ENCODE data around the gene C22orf31.
A peak's percentile ranks its signal among the peaks of the same experiment; 100 is the strongest.

Gene C22orf31

GRCh38 chr22:29026579-29026978 lies 35.1 kb downstream of the C22orf31 start:
- Histone ChIP-seq H3K9ac (ENCODE audit: low read depth, low read length, poor library complexity) (no peak overlapping the region), H3K14ac (ENCODE audit: low read length) (no peak overlapping the region), H2AFZ (ENCODE audit: low read length) (no peak overlapping the region), H2BK120ac (ENCODE audit: low read depth, low read length) (no peak overlapping the region), H3K4me2 (ENCODE audit: insufficient read depth, low read length, poor library complexity, severe bottlenecking) (no peak overlapping the region), H3K18ac (ENCODE audit: low read length) (no peak overlapping the region), H3K4me3 (ENCODE audit: low read length in 2 of 2) (no peak overlapping the region), H4K91ac (ENCODE audit: low read depth, low read length, poor library complexity) (no peak overlapping the region), H2AK5ac (ENCODE audit: low read depth, low read length) (no peak overlapping the region), H4K8ac (ENCODE audit: low read depth, low read length) (no peak overlapping the region), H3K9me3 (replicated peaks in 1 of 2; ENCODE audit: control insufficient read depth in 2 of 2, insufficient read depth in 1 of 2, low read depth in 1 of 2, low read length in 2 of 2) (no peaks in the 10 kb centered on the region), H2BK5ac (ENCODE audit: low read length) (no peak overlapping the region), H3K27me3 (ENCODE audit: control insufficient read depth in 3 of 3, insufficient read depth in 3 of 3, low read depth in 1 of 3, low read length in 3 of 3) (no peaks in the 10 kb centered on the region), H2BK15ac (ENCODE audit: low read length) (no peak overlapping the region), H3K27ac (replicated peaks; ENCODE audit: low read length) (no peak overlapping the region), H3K4ac (ENCODE audit: low read length) (no peak overlapping the region), H3K36me3 (replicated peaks in 1 of 2; ENCODE audit: control insufficient read depth in 2 of 2, insufficient read depth in 2 of 2, low read length in 2 of 2) (peaks cover 2 to 18% of the 10 kb centered on the region in 2 donors), H3K4me1 (ENCODE audit: control insufficient read depth in 2 of 2, insufficient read depth in 1 of 2, low read depth in 1 of 2, low read length in 2 of 2) (peaks cover 14 to 18% of the 10 kb centered on the region in 2 donors), H3K23ac (ENCODE audit: low read depth, low read length, poor library complexity) (no peak overlapping the region), H3K79me1 (ENCODE audit: low read depth, low read length) (peaks cover 1% of the 10 kb centered on the region), H2BK12ac (ENCODE audit: low read length) (no peak overlapping the region)
- no CpG with 5 or more reads among the region's 3 CpGs for WGBS, 2 donors (ENCODE audit: extremely low coverage in 2 of 2, insufficient read length in 2 of 2, insufficient replicate concordance in 1 of 2)
- no peak for DNase-seq (ENCODE audit: low spot score)

GRCh38 chr22:29023172-29023796 lies 38.3 kb downstream of the C22orf31 start:
- H2BK12ac ChIP-seq (ENCODE audit: low read length) = no peak overlapping the region
- no peak overlapping the region for H4K91ac ChIP-seq (ENCODE audit: low read depth, low read length, poor library complexity)
- no peak overlapping the region for H3K4ac ChIP-seq (ENCODE audit: low read length)
- no peak overlapping the region for H2AK5ac ChIP-seq (ENCODE audit: low read depth, low read length)
- no peak overlapping the region for H2BK120ac ChIP-seq (ENCODE audit: low read depth, low read length)
- no CpG with 5 or more reads among the region's 3 CpGs for WGBS, 2 donors (ENCODE audit: extremely low coverage in 2 of 2, insufficient read length in 2 of 2, insufficient replicate concordance in 1 of 2)
- H3K27ac ChIP-seq (replicated peaks; ENCODE audit: low read length) = no peak overlapping the region
- H2BK5ac ChIP-seq (ENCODE audit: low read length) = no peak overlapping the region
- no peak overlapping the region for H3K4me2 ChIP-seq (ENCODE audit: insufficient read depth, low read length, poor library complexity, severe bottlenecking)
- H3K4me1 ChIP-seq (ENCODE audit: control insufficient read depth in 2 of 2, insufficient read depth in 1 of 2, low read depth in 1 of 2, low read length in 2 of 2) = peaks cover 3% of the 10 kb centered on the region in 2 donors
- H2AFZ ChIP-seq (ENCODE audit: low read length) = no peak overlapping the region
- no peaks in the 10 kb centered on the region for H3K9me3 ChIP-seq (replicated peaks in 1 of 2; ENCODE audit: control insufficient read depth in 2 of 2, insufficient read depth in 1 of 2, low read depth in 1 of 2, low read length in 2 of 2)
- H3K18ac ChIP-seq (ENCODE audit: low read length) = no peak overlapping the region
- H3K9ac ChIP-seq (ENCODE audit: low read depth, low read length, poor library complexity) = no peak overlapping the region
- no peaks in the 10 kb centered on the region for H3K27me3 ChIP-seq (ENCODE audit: control insufficient read depth in 3 of 3, insufficient read depth in 3 of 3, low read depth in 1 of 3, low read length in 3 of 3)
- no peak overlapping the region for H3K14ac ChIP-seq (ENCODE audit: low read length)
- peaks cover 2 to 13% of the 10 kb centered on the region in 2 donors for H3K36me3 ChIP-seq (replicated peaks in 1 of 2; ENCODE audit: control insufficient read depth in 2 of 2, insufficient read depth in 2 of 2, low read length in 2 of 2)
- H2BK15ac ChIP-seq (ENCODE audit: low read length) = no peak overlapping the region
- no peak for DNase-seq (ENCODE audit: low spot score)
- H3K23ac ChIP-seq (ENCODE audit: low read depth, low read length, poor library complexity) = peak overlapping the region; percentile 8
- no peak overlapping the region for H4K8ac ChIP-seq (ENCODE audit: low read depth, low read length)
- no peaks in the 10 kb centered on the region for H3K79me1 ChIP-seq (ENCODE audit: low read depth, low read length)
- H3K4me3 ChIP-seq (ENCODE audit: low read length in 2 of 2) = no peak overlapping the region

GRCh38 chr22:29022101-29022817 lies 39.4 kb downstream of the C22orf31 start:
- Histone ChIP-seq H4K8ac (ENCODE audit: low read depth, low read length) (no peak overlapping the region), H3K23ac (ENCODE audit: low read depth, low read length, poor library complexity) (no peak overlapping the region), H3K9me3 (replicated peaks in 1 of 2; ENCODE audit: control insufficient read depth in 2 of 2, insufficient read depth in 1 of 2, low read depth in 1 of 2, low read length in 2 of 2) (no peaks in the 10 kb centered on the region), H3K9ac (ENCODE audit: low read depth, low read length, poor library complexity) (no peak overlapping the region), H2AK5ac (ENCODE audit: low read depth, low read length) (no peak overlapping the region), H3K14ac (ENCODE audit: low read length) (no peak overlapping the region), H2BK120ac (ENCODE audit: low read depth, low read length) (no peak overlapping the region), H2BK12ac (ENCODE audit: low read length) (no peak overlapping the region), H2BK5ac (ENCODE audit: low read length) (no peak overlapping the region), H4K91ac (ENCODE audit: low read depth, low read length, poor library complexity) (no peak overlapping the region), H3K79me1 (ENCODE audit: low read depth, low read length) (no peaks in the 10 kb centered on the region), H3K27me3 (ENCODE audit: control insufficient read depth in 3 of 3, insufficient read depth in 3 of 3, low read depth in 1 of 3, low read length in 3 of 3) (no peaks in the 10 kb centered on the region), H3K18ac (ENCODE audit: low read length) (no peak overlapping the region), H3K4me1 (ENCODE audit: control insufficient read depth in 2 of 2, insufficient read depth in 1 of 2, low read depth in 1 of 2, low read length in 2 of 2) (peaks cover 3% of the 10 kb centered on the region in 2 donors), H3K27ac (replicated peaks; ENCODE audit: low read length) (no peak overlapping the region), H3K36me3 (replicated peaks in 1 of 2; ENCODE audit: control insufficient read depth in 2 of 2, insufficient read depth in 2 of 2, low read length in 2 of 2) (peaks cover 0 to 12% of the 10 kb centered on the region in 2 donors), H3K4ac (ENCODE audit: low read length) (no peak overlapping the region), H2BK15ac (ENCODE audit: low read length) (no peak overlapping the region), H3K4me3 (ENCODE audit: low read length in 2 of 2) (no peak overlapping the region), H2AFZ (ENCODE audit: low read length) (no peak overlapping the region), H3K4me2 (ENCODE audit: insufficient read depth, low read length, poor library complexity, severe bottlenecking) (no peak overlapping the region)
- DNase-seq (ENCODE audit: low spot score) = no peak
- WGBS, 2 donors (ENCODE audit: extremely low coverage in 2 of 2, insufficient read length in 2 of 2, insufficient replicate concordance in 1 of 2) = no CpG with 5 or more reads among the region's 6 CpGs

- H3K36me3 ChIP-seq (replicated peaks in 1 of 2; ENCODE audit: control insufficient read depth in 2 of 2, insufficient read depth in 2 of 2, low read length in 2 of 2) = peaks cover 0 to 5% of the 10 kb centered on the region in 2 donors
- no peak overlapping the region for H3K4me3 ChIP-seq (ENCODE audit: low read length in 2 of 2)
- no peak overlapping the region for H2BK5ac ChIP-seq (ENCODE audit: low read length)
- no peak overlapping the region for H2BK12ac ChIP-seq (ENCODE audit: low read length)
- H3K14ac ChIP-seq (ENCODE audit: low read length) = no peak overlapping the region
- H4K91ac ChIP-seq (ENCODE audit: low read depth, low read length, poor library complexity) = no peak overlapping the region
- peaks cover 3 to 6% of the 10 kb centered on the region in 2 donors for H3K4me1 ChIP-seq (ENCODE audit: control insufficient read depth in 2 of 2, insufficient read depth in 1 of 2, low read depth in 1 of 2, low read length in 2 of 2)
- H4K8ac ChIP-seq (ENCODE audit: low read depth, low read length) = no peak overlapping the region
- no peak overlapping the region for H3K4ac ChIP-seq (ENCODE audit: low read length)
- H2AK5ac ChIP-seq (ENCODE audit: low read depth, low read length) = no peak overlapping the region
- H3K23ac ChIP-seq (ENCODE audit: low read depth, low read length, poor library complexity) = no peak overlapping the region
- no CpG with 5 or more reads among the region's 4 CpGs for WGBS, 2 donors (ENCODE audit: extremely low coverage in 2 of 2, insufficient read length in 2 of 2, insufficient replicate concordance in 1 of 2)
- H3K79me1 ChIP-seq (ENCODE audit: low read depth, low read length) = no peaks in the 10 kb centered on the region
- H3K9ac ChIP-seq (ENCODE audit: low read depth, low read length, poor library complexity) = no peak overlapping the region
- H3K4me2 ChIP-seq (ENCODE audit: insufficient read depth, low read length, poor library complexity, severe bottlenecking) = no peak overlapping the region
- H3K27ac ChIP-seq (replicated peaks; ENCODE audit: low read length) = no peak overlapping the region
- DNase-seq (ENCODE audit: low spot score) = no peak
- no peaks in the 10 kb centered on the region for H3K27me3 ChIP-seq (ENCODE audit: control insufficient read depth in 3 of 3, insufficient read depth in 3 of 3, low read depth in 1 of 3, low read length in 3 of 3)
- H2BK120ac ChIP-seq (ENCODE audit: low read depth, low read length) = no peak overlapping the region
- H2AFZ ChIP-seq (ENCODE audit: low read length) = no peak overlapping the region
- no peaks in the 10 kb centered on the region for H3K9me3 ChIP-seq (replicated peaks in 1 of 2; ENCODE audit: control insufficient read depth in 2 of 2, insufficient read depth in 1 of 2, low read depth in 1 of 2, low read length in 2 of 2)
- no peak overlapping the region for H3K18ac ChIP-seq (ENCODE audit: low read length)
- H2BK15ac ChIP-seq (ENCODE audit: low read length) = no peak overlapping the region
Observed at GRCh38 chr22:29018293-29019189, 43.1 kb downstream of the C22orf31 start.

Data from neuronal stem cell (in vitro differentiated cells).